GM21528 (cell line): ENCODE measurements around the gene GALE.
"Not testable (repeated sequence)": the region's sequence is repeated elsewhere in the genome, so short reads cannot be mapped to it uniquely, and the experiment has no call there.

Experiments
- ATAC-seq: cut with Tn5 transposase; IDR thresholded peaks from one replicate; pipeline ENCODE4 v1.9.1; 2021; ENCODE audit warnings: mild to moderate bottlenecking, moderate library complexity; ENCODE audit not compliant: unreplicated experiment, low FRiP score

The GALE gene

DNA sequence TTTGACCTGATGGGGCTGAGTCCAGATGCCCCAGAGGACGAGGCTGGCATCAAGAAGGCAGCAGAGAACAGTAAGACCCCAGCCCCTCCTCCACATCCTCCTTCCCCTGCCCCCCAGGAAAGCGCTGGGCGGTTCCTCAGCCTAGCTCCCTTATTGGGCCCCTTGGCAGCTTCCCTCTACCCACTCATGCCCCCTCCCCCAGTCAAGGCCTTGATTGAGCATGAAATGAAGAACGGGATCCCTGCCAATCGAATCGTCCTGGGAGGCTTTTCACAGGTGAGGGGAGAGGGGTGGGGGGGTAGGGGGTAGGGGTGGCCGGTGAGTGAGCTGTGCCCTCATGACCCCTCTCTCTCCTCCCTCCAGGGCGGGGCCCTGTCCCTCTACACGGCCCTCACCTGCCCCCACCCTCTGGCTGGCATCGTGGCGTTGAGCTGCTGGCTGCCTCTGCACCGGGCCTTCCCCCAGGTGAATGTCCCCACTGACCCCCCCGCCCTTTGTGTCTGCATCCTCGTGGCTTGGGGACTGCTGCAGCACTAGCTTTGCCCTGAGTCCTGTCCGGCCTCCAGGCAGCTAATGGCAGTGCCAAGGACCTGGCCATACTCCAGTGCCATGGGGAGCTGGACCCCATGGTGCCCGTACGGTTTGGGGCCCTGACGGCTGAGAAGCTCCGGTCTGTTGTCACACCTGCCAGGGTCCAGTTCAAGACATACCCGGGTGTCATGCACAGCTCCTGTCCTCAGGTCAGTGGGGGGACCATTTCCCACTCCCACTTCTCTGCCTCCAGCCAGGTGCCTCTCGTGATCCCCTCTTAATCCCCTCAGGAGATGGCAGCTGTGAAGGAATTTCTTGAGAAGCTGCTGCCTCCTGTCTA is 6.5 kb downstream of the GALE start:
- ATAC-seq: no peak

DNA sequence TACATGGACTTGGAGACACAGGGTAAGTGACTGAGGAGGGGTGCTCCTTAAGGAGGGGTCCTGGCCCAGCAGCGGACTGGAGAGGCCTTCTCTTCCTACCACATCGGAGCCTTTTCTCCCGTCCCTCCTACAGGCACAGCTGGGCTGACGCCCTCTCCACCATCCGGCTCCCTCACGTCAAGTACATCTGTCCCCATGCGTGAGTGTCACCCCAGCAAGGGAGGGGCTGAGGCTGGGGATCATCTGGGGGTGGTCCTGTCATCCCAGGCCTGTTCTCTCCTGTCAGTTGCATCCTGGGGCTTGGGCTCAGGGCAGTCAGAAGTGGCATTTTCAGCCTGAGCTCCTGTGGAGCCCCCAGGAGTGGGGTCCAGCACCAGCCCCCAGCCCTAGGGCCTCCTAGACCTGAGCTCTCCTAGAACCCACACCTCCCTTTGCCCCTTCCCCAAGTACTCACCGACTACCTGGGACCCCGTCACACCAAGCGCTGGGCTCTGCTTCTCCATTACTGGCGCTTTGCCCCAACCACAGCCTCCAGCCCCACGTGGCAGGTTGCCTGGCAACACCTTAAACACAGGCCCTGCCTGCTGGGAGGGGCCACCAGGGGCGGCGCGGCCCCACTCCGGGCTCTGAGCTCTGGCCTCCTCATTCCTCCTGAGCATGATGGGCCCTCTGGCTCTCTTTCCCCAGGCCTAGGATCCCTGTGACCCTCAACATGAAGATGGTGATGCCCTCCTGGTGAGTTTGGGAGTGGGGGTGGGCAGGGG is 7.4 kb downstream of the GALE start:
- no peak for ATAC-seq

DNA sequence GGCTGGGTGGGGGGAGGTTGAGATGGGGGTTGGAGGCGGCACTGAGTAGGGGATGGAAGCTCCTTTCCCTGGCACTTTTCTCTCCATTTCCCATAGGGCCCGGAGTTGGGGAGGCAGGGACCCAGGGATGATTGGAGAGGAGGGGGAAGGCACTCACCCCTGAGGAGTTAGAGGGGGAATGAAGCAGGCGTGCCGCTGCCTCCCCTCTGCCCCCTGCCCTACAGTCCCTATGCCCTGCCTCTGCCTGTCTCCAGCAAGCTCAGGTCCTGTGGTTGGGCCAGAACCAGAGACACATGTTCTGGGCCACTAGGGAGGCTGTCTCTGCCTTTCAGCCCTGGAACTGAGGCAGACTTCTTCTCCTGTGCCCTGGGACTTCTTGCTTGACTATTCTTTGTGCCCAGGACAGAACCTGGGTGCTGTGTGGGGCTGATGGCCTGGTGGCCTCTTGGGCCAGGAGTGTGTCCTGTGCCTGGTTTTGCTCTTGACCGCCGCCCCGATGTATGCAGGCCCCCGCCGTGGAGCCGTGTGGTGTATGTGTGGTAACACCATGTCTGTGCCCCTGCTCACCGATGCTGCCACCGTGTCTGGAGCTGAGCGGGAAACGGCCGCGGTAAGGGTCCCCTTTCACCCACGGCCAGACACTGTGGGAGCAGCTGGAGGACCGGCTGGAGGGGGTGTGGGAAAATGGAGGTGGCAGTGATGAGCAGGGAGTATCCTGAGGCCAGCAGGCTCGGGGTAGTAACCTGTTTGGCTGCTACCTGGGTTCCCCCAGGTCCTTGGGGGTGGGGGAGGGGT is 8.2 kb downstream of the GALE start:
- no peak for ATAC-seq

DNA sequence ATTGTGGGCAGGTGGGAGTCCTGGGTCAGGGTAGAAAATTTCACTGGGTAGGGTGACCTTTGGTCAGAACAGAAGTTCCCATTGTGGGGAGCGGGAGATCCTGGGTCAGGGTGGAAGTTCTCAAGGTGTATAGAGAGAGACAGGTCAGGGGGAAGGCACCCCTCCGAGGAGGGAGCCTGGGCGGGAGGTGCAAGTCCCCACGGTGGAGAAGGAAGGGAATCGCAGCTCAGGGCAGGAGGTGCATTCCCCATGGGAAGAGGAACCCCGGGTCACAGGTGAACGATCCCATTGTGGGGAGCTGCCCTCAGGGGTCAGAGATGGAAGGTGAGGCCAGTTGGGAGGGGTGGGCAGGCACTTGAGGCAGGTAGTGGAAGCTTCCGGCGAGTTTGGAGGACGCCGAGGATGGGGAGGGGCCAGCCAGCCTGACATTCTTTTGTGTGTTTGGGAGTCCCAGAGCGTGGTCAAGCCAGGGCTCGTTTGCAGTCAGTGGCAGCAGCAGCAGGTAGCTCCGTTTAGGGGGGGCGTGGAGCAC is 9.0 kb downstream of the GALE start:
- ATAC-seq: no peak

DNA sequence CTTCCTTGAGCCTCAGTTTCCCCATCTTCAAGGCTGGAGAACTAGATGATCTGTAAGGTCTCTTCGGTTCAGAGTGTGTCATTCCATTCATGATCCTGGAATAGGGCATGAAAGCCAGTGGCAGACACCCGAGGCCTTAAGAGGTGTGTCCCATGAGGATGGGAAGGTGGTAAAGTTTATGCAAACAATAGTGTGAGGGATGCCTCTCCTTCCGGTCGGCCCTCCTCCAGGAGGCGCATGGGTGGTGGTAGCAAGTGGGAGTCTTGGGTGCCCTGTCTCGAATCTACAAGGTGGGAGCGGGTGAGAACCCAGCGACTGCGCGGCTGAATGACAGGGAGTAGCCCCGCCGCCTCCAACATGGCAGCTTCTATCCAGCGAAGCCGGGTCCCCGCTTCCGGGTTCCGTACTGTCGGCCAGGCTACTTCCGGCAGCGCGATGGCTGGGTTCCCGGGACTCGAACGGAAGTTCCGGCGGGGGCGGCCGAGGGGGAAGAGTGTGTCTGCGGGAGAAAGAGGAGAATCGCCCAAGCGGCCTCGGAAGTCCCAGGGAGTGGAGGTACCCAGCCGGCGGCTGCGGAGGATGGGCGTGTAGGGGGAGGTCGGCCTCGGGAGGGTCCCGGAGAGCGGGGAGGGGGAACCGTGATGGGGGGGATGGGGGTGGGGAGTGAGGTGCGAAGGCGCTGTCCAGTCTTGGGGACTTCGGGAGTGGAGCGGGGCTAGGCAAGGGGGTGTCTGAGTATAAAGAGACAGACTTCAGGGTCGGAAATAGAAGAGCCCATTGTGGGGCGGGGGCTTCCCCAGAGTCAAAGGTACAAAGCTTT is 9.6 kb downstream of the GALE start, which contains the start of gene LYPLA2:
LYPLA2 (plus strand) TSS at position 450 of the 820 bp plus-strand sequence. CDS start 1,538 bp downstream, outside the sequence.
- peak; percentile 72 for ATAC-seq

DNA sequence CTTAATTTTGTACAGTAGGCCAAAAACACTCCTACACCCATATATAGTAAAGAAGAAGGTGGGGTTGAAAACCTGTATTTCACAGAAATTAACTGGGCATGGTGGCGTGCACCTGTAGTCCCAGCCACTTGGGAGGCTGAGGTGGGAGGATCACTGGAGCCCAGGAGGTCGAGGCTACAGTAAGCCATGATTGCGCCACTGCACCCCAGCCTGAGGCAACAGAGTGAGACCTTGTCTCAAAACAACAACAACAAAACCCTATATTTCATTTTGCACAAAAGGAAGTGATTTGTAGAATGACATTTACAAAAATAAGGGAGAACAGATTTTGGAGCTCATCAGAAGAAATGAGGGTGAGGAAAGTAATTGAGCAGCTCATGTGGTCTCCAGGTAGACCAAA is 11.9 kb downstream of the GALE start:
- ATAC-seq: no peak

DNA sequence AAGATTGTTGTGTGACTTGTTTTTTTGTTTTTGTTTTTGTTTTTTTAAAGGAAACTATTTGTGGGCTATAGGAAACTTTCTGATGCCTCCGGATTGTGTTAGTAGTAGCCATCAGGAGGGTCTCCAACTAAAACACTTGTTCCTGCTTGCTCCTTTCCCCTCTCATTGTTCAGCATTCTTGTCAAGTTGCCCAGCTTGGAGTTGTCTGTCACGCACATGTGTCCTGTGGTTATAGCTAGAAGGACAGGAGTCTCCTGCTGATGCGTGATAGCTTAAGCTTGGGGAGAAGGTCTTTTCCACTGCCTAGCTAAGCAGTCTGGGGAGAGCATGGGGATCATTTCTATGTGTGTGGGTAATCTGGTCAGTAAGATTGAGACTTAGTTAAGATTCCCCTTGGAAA is 12.9 kb downstream of the GALE start:
- no peak for ATAC-seq

DNA sequence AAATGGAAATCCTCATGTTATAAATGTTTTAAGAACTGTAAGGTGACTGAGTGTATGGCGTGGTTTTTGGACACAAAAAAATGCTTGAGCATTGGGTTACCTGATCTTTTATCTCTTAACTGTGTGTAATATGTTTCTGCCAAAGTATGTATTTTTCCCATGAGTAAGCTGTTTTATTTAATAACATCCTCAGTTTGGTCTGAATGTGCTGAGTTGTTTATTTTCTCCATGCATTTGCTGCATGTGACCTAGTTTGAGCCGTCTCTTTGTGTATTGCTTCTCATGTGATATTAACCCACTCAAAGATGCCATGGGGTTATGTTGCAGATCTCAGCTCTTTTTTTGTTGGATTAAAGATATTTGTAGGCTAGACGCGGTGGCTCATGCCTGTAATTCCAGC is 15.7 kb downstream of the GALE start:
- ATAC-seq: no peak

DNA sequence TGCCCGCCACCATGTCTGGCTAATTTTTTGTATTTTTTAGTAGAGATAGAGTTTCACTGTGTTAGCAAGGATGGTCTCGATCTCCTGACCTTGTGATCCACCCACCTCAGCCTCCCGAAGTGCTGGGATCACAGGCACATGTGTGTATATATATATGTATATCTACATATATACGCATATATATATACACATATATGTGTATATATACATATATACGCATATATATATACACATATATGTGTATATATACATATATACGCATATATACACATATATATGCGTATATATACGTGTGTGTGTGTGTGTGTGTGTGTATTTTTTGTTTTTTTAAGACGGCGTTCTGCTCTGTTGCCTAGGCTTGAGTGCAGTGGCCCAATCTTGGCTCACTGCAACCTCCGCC is 17.4 kb downstream of the GALE start:
- ATAC-seq: not testable (repeated sequence)

DNA sequence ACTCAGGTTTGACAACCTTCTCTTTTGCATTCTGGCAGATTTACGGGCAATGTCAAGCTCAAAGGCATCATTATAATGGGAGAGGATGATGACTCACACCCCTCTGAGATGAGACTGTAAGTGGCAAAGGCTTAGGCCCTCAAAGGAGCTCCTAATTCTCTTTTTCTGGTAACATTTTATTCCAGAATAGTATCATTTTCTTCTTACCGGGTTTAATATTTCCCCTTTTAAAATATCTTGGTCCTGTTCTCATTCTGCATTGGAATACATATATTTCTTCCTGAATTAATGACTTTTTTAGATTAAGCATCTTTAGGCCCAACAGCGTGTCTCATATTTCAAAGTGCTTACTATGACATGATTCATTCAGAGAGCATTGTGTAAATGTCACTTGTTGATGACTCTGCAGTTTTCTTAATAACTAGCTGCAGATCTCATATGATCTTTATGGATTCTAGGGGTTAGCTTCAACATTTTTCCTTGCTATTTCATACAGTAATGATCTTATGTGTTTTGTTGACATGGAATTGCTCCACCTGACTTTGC is 20.7 kb downstream of the GALE start:
- ATAC-seq: no peak

DNA sequence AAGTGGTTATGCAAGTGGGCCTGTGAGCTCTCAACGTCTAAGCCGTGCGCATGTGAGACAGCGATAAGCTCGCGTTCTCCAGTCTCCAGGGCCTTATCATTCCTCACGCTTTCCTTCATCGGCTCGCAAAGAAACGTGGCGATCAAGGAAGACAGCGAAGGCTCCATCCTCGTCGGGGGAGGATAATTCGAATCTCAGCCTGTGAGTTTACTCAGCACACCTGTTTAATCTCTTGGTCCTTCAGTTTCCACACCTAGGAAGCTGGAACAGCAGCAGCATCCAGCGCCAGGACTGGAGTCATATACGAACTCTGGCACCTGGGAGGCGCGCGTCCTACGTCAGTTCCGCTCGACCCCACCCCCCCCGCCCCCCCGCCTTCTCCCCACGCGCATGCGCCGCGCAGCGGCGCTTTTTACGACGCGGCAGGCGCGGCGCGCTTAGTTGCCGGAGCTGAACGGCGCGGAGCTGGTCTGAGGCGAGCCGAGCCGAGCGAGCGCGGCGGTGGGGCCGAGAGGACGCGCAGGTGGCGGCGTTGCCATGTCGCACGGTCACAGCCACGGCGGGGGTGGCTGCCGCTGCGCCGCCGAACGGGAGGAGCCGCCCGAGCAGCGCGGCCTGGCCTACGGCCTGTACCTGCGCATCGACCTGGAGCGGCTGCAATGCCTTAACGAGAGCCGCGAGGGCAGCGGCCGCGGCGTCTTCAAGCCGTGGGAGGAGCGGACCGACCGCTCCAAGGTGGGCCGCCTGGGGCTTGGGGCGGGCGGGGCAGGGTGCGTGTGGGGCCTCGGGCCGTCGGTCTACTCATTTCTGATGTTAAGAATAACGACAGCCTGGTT is 22.4 kb downstream of the GALE start, which contains the start of gene PITHD1:
PITHD1 (plus strand) TSS at position 440 of the 836 bp plus-strand sequence; CDS start at position 538, 98 bp downstream.
- peak; percentile 67 for ATAC-seq

DNA sequence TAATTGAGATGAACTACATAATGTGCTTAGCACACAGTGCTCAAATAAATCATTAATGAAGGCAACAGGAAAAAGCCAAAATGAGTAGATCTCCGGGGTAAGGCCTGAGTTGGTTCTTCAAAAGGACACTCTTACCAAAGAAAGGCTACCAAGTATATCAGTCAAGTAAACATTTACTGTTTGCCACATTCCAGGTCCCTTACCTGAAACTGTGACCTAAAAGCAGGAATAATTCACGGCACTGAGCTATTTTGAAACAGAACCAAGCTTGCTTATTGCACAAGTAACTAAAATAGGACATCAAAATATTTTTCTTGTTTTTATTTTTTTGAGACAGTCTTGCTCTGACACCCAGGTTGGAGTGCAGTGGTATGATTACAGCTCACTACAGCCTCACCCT is 24.3 kb downstream of the GALE start:
- ATAC-seq: no peak

DNA sequence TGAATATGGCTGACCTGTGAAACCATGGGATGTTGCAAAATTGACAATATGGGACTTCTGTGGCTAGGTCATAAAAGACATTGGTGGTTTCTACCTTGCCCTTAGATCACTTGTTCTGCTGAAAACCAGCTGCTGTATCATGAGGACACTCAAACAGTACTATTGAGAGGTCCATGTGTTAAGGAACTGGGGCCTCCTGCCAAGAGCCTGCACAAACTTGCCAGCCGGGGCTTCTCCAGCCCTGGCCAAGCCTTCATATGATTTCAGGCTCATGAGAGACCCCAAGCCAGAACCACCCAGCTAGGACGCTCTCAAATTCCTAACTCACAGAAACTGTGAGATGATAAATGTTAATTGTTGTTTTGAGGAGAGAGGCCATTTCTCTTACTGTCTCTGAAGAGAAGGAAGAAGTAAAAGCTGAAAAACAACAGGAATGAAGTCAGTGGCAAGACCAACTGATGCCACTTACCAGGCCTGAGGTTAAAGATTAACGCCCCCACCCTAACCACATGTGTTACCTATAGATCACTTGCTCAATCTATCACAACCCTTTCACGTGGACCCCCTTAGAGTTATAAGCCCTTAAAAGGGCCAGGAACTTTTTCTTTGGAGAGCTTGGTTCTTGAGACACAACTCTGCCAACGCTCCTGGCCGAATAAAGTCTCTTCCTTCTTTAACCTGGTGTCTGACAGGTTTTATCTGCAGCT is 26.2 kb downstream of the GALE start:
- no peak for ATAC-seq

DNA sequence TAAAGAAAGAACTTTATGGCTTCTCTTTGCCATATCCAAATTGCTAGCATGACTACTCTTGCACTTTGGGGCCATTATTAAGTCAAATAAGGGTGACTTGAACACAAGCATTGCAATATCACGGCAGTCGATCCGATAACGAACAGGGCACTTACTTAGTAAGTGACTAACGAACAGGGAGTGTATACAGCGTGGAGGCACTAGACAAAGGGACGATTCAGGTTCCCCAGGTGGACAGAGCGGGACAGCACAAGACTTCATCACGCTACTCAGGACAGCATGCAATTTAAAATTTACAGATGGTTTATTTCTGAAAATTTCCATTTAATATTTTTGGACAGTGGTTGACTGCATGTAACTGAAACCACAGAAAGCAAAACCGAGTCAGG is 27.7 kb downstream of the GALE start:
- ATAC-seq: no peak

DNA sequence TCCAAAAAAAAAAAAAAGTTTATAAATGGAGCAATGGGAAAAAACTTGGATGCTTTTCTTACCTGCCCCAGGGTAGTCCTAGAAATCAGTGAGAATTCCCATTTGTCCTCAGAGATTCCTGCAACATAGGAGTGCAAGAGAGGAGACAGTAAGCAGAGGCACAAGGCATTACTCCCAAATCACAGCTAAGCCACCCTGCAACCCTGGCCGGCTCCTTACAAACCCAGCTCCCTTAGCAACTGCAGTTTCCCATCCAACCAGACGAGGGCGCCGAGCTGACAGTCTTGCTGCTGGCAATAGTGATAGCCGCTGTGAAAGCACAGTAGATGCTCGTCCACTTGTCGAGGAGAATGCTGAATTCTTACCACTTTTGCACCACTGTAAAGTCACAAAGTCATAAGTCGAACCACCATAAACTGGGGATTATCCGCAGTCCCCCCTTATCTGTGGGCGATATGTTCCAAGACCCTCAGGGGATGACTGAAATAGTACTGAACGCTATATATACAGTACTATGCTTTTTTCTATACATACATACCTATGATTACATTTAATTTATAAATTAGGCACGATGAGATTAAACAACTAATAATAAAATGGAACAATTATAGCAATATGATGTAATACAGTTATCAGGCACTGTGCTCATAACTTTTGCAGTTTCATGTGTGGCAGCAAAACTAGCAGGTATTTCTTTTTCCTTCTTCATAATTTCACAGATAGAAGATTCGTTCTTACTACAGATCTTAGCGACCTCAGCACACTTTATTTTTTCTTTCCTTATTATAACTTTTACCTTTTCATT is 28.3 kb downstream of the GALE start:
- peak; percentile 58 for ATAC-seq

DNA sequence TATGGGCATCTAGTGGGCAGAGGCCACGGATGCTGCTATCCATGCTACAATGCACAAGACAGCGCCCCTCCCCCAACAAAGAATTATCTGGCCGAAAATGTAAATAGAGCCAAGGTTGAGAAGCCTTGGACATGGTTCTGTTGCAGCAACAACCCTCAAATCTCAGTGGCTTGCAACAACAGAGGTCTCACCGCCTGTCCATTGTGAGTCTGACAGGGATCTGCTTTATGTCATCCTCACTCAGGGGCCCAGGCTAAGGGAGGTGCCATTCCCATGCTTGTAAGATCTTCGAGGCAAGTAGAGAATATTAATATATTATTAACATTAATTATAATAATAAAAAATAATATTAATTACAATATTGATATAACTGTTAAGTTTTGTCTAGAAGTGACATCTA is 31.8 kb downstream of the GALE start:
- no peak for ATAC-seq

DNA sequence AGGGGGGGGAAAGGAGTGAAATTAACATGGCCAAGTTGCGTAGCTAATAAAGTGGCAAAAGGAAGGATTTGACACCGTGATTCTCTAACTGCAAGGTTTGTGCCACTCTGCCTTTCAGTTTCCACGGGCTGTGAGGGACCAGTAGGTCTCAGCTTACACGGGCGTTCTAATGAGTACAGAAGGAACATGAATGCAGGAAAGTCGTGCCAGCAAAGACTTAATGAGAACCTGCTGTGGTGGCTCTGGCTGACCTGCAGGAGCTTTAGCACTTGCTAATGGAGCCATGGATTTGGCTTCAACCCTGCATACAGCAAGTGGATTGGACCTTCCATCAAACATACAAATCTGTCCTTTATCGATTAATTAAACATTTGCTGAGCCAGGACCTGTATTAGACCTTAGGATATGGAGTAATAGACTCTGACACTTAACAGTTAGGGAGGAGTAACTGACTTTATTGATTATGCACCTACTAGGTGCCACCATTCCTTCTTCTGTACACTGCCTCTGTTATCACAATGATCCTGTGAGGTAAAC is 37.4 kb downstream of the GALE start:
- ATAC-seq: no peak
